H1 (cell line): Measurements from ENCODE around the gene CHST11. TPM values are rescaled to one million over a fixed set of nuclear protein-coding genes. Genes with fewer than 3 reads are reported as not detected.

Source experiments
- CTCF ChIP-seq, 3 experiments: IDR thresholded peaks; 1 replicate in 2 of 3; 2 replicates in 1 of 3; pipeline versions ENCODE4 v1.5.1 to v1.6.1; 2011; ENCODE audit warnings: low read length in 3 of 3, mild to moderate bottlenecking in 3 of 3, inconsistent platforms in 2 of 3, low read depth in 1 of 3, moderate library complexity in 1 of 3; ENCODE audit not compliant: insufficient read depth in 1 of 3; ENCODE audit errors: control extremely low read depth in 1 of 3
- GABPA ChIP-seq: IDR thresholded peaks from 2 replicates; pipeline ENCODE4 v1.6.1; 2011; ENCODE audit warnings: mild to moderate bottlenecking, low read length, moderate library complexity, borderline replicate concordance; ENCODE audit not compliant: insufficient read depth
- NRF1 ChIP-seq: IDR thresholded peaks from 2 replicates; pipeline ENCODE4 v1.6.1; 2011; ENCODE audit warnings: mild to moderate bottlenecking, low read depth, low read length, improper control_type of control experiment
- YY1 ChIP-seq: IDR thresholded peaks from 2 replicates; pipeline ENCODE4 v1.6.1; 2011; ENCODE audit warnings: low read depth, mild to moderate bottlenecking, low read length
- polyA plus RNA-seq, 7 experiments: library from polyadenylated mRNA; depleted of rRNA in 3 of 7; stranded (reverse) in 5 of 7; unstranded in 2 of 7; fragments of >200 nt in 5 of 7; fragments of 200-250 nt in 2 of 7; gene quantifications; 1 replicate in 5 of 7; 2 replicates in 1 of 7; 4 replicates in 1 of 7; pipeline versions ENCODE4 v1.2.1 to v1.2.3, GENCODE V29; 2011 to 2013; ENCODE audit warnings: missing spikeins in 2 of 7, mixed read lengths in 2 of 7
- total RNA-seq: library from RNA; stranded (reverse); fragmentation: NEBNext Ultra II Directional; extraction: Animal tissue kit (Norgen Biotek cat#: 25700); gene quantifications from 2 replicates; pipeline ENCODE4 v1.2.1, GENCODE V29; 2021

CHST11 gene
- total and polyA plus RNA-seq, 2 of the 8 experiments (the other 6 are each of a cell fraction or from before 2014, with no cell fraction given), result 14.4 to 20.8 TPM

- no peak for TF ChIP-seq CTCF (IDR thresholded peaks at IDR 0.05; ENCODE audit: control extremely low read depth in 1 of 3, insufficient read depth in 1 of 3, low read depth in 1 of 3, low read length in 3 of 3)
- no peak for TF ChIP-seq NRF1
- TF ChIP-seq GABPA, result no peak
- TF ChIP-seq YY1, result no peak
- TF ChIP-seq, all 59 proteins: peak for 0
Measured at GRCh38 chr12:104501660-104502059, 44.9 kb downstream of the CHST11 start (continued).
